ENCODE data around the gene NPTX2.

DNA sequence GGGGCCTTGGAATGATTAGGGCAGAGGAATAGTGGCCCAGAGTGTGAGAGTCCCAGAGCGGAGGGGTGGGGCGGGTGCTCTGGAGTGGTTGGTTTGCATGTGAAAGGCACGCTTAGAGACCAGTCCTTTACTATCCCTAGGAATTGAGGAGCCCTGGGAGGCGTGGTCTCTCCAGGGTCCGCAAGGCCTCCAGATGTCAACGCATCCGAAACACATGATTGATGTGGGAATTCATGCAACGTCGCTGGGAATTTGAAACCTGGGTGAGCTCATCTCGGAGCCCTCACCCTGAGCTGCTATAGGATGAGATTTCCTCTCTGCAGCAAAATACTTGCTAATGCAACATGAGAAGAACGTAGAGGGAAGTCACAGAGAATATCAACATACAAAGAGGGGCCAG, 51.2 kb downstream of the NPTX2 start:
- TF ChIP-seq EZH2 (IDR thresholded peaks at IDR 0.05; ENCODE audit: borderline replicate concordance, low read length) (no peak), CTCF (conservative IDR thresholded peaks at IDR 0.05 in 1 of 2, IDR thresholded peaks at IDR 0.05 in 1 of 2; ENCODE audit: extremely low read depth in 1 of 2, insufficient read depth in 1 of 2, low read depth in 1 of 2, low read length in 2 of 2) (no peak)

Measured in mammary epithelial cell (primary cell).